ENCODE measurements around the gene MAP3K20. TPM values are rescaled to one million over a fixed set of nuclear protein-coding genes. Genes with fewer than 3 reads are reported as not detected.

The MAP3K20 gene
- total RNA-seq, 4 donors from 2014 or later = 24.7 to 40.2 (median 33.8) TPM

- Histone ChIP-seq H3K4me1 (no peaks in the 10 kb centered on the region), H3K27ac (no peak overlapping the region), H3K9me3 (no peaks in the 10 kb centered on the region), H3K4me3 (no peak overlapping the region), H3K27me3 (no peaks in the 10 kb centered on the region), H3K36me3 (no peaks in the 10 kb centered on the region)
- intact Hi-C loops (cut with DNase I; ENCODE audit: low total_unique reads) (no loop called here), in situ Hi-C loops (cut with MboI; ENCODE audit: low pct_ligation_motif_present in 1 of 4, low pct_unique_long_range_greater_than_20kb in 1 of 4, low sequenced_read_pairs in 3 of 4) (no loop called here)
- no peak for DNase-seq
- no peak for TF ChIP-seq EP300 (IDR thresholded peaks at IDR 0.05; ENCODE audit: low read depth)
- TF ChIP-seq CTCF (IDR thresholded peaks at IDR 0.05) = no peak
- TF ChIP-seq POLR2AphosphoS5 (IDR thresholded peaks at IDR 0.05) = no peak
- no peak for TF ChIP-seq POLR2A (IDR thresholded peaks at IDR 0.05)
These were observed 17.5 kb upstream of the MAP3K20 start for GRCh38 chr2:173058097-173058496.

GRCh38 chr2:173058673-173059072 is 17.0 kb upstream of the MAP3K20 start:
- Histone ChIP-seq H3K4me3 (no peak overlapping the region), H3K4me1 (no peaks in the 10 kb centered on the region), H3K9me3 (no peaks in the 10 kb centered on the region), H3K36me3 (no peaks in the 10 kb centered on the region), H3K27ac (no peak overlapping the region), H3K27me3 (no peaks in the 10 kb centered on the region)
- in situ Hi-C loops (cut with MboI; ENCODE audit: low pct_ligation_motif_present in 1 of 4, low pct_unique_long_range_greater_than_20kb in 1 of 4, low sequenced_read_pairs in 3 of 4) (no loop called here), intact Hi-C loops (cut with DNase I; ENCODE audit: low total_unique reads) (no loop called here)
- DNase-seq = no peak
- no peak for TF ChIP-seq POLR2AphosphoS5 (IDR thresholded peaks at IDR 0.05)
- no peak for TF ChIP-seq POLR2A (IDR thresholded peaks at IDR 0.05)
- 92% methylated on average over 2 of the region's 2 CpGs; no CpG with 5 or more reads in 1 of the 2 donors for WGBS, 2 donors (ENCODE audit: low coverage in 1 of 2)

GRCh38 chr2:173059292-173059691 is 16.4 kb upstream of the MAP3K20 start:
- no peaks in the 10 kb centered on the region for H3K4me1 ChIP-seq
- intact Hi-C loops (cut with DNase I; ENCODE audit: low total_unique reads) = no loop called here
- no peaks in the 10 kb centered on the region for H3K36me3 ChIP-seq
- H3K4me3 ChIP-seq = no peak overlapping the region
- in situ Hi-C loops (cut with MboI; ENCODE audit: low pct_ligation_motif_present in 1 of 4, low pct_unique_long_range_greater_than_20kb in 1 of 4, low sequenced_read_pairs in 3 of 4) = no loop called here
- DNase-seq = no peak
- H3K27ac ChIP-seq = no peak overlapping the region
- 79 to 86% methylated on average over 3 of the region's 3 CpGs for WGBS, 2 donors (ENCODE audit: low coverage in 1 of 2)
- no peaks in the 10 kb centered on the region for H3K27me3 ChIP-seq
- TF ChIP-seq POLR2A (IDR thresholded peaks at IDR 0.05) (no peak), CTCF (IDR thresholded peaks at IDR 0.05) (no peak), POLR2AphosphoS5 (IDR thresholded peaks at IDR 0.05) (no peak), EP300 (IDR thresholded peaks at IDR 0.05; ENCODE audit: low read depth) (no peak)
- H3K9me3 ChIP-seq = no peaks in the 10 kb centered on the region

GRCh38 chr2:173059971-173060461 is 15.6 kb upstream of the MAP3K20 start:
- H3K27me3 ChIP-seq = no peaks in the 10 kb centered on the region
- no peaks in the 10 kb centered on the region for H3K9me3 ChIP-seq
- H3K36me3 ChIP-seq = no peaks in the 10 kb centered on the region
- no peaks in the 10 kb centered on the region for H3K4me1 ChIP-seq
- H3K27ac ChIP-seq = no peak overlapping the region
- 50 to 87% methylated on average over 3 to 5 of the region's 5 CpGs for WGBS, 2 donors (ENCODE audit: low coverage in 1 of 2)
- no peak for DNase-seq
- no peak overlapping the region for H3K4me3 ChIP-seq
- intact Hi-C loops (cut with DNase I; ENCODE audit: low total_unique reads) (no loop called here), in situ Hi-C loops (cut with MboI; ENCODE audit: low pct_ligation_motif_present in 1 of 4, low pct_unique_long_range_greater_than_20kb in 1 of 4, low sequenced_read_pairs in 3 of 4) (no loop called here)
- no peak for TF ChIP-seq POLR2A (IDR thresholded peaks at IDR 0.05)
- no peak for TF ChIP-seq EP300 (IDR thresholded peaks at IDR 0.05; ENCODE audit: low read depth)
- no peak for TF ChIP-seq POLR2AphosphoS5 (IDR thresholded peaks at IDR 0.05)
- no peak for TF ChIP-seq CTCF (IDR thresholded peaks at IDR 0.05)

GRCh38 chr2:173062801-173063200 is 12.8 kb upstream of the MAP3K20 start:
- DNase-seq = no peak
- Histone ChIP-seq H3K9me3 (no peaks in the 10 kb centered on the region), H3K27me3 (peaks cover 4% of the 10 kb centered on the region), H3K27ac (no peak overlapping the region), H3K36me3 (no peaks in the 10 kb centered on the region), H3K4me1 (no peaks in the 10 kb centered on the region), H3K4me3 (no peak overlapping the region)
- in situ Hi-C loops (cut with MboI; ENCODE audit: low pct_ligation_motif_present in 1 of 4, low pct_unique_long_range_greater_than_20kb in 1 of 4, low sequenced_read_pairs in 3 of 4) (no loop called here), intact Hi-C loops (cut with DNase I; ENCODE audit: low total_unique reads) (no loop called here)
- no peak for TF ChIP-seq POLR2A (IDR thresholded peaks at IDR 0.05)
- TF ChIP-seq EP300 (IDR thresholded peaks at IDR 0.05; ENCODE audit: low read depth) = no peak
- TF ChIP-seq CTCF (IDR thresholded peaks at IDR 0.05) = no peak
- TF ChIP-seq POLR2AphosphoS5 (IDR thresholded peaks at IDR 0.05) = no peak
- 84 to 87% methylated on average over 4 of the region's 4 CpGs for WGBS, 2 donors (ENCODE audit: low coverage in 1 of 2)

Measured in transverse colon (tissue), 4 donors.